Astrocyte (in vitro differentiated cells and primary cell): ENCODE measurements around the gene KNSTRN. TPM values are rescaled to one million over a fixed set of nuclear protein-coding genes. Genes with fewer than 3 reads are reported as not detected.

Source experiments
- DNase-seq: peaks from one replicate; pipeline ENCODE4 v3.0.0-alpha.2; 2010; ENCODE audit warnings: low read depth
- FAIRE-seq: peaks from 2 replicates; lab custom pipeline; 2011; peaks lifted over from hg19 to GRCh38; lab: Jason Lieb, UNC
- H2AFZ ChIP-seq: 2 replicates; pipeline ENCODE4 v1.6.0; 2012; ENCODE audit warnings: low read depth, low read length, inconsistent platforms
- H3K27ac ChIP-seq: 2 replicates; pipeline ENCODE4 v1.5.1; 2011; ENCODE audit warnings: low read depth, low read length, inconsistent platforms
- H3K27me3 ChIP-seq: 2 replicates; pipeline ENCODE4 v1.6.0; 2011; ENCODE audit warnings: low read length, inconsistent platforms; ENCODE audit not compliant: insufficient read depth
- H3K36me3 ChIP-seq: 2 replicates; pipeline ENCODE4 v1.5.1; 2011; ENCODE audit warnings: low read length, inconsistent platforms; ENCODE audit not compliant: insufficient read depth
- H3K4me1 ChIP-seq: 2 replicates; pipeline ENCODE4 v1.5.1; 2011; ENCODE audit warnings: low read length, inconsistent platforms; ENCODE audit not compliant: insufficient read depth
- H3K4me2 ChIP-seq: 2 replicates; pipeline ENCODE4 v1.6.0; 2012; ENCODE audit warnings: low read length, inconsistent platforms
- H3K4me3 ChIP-seq: 2 replicates; pipeline ENCODE4 v1.5.1; 2011; ENCODE audit warnings: low read depth, mild to moderate bottlenecking, low read length, inconsistent platforms; ENCODE audit not compliant: insufficient read depth
- H3K79me2 ChIP-seq: 2 replicates; pipeline ENCODE4 v1.6.0; 2012; ENCODE audit warnings: mild to moderate bottlenecking, low read length, inconsistent platforms; ENCODE audit not compliant: insufficient read depth
- H3K9ac ChIP-seq: 2 replicates; pipeline ENCODE4 v1.6.0; 2012; ENCODE audit warnings: mild to moderate bottlenecking, low read length, inconsistent platforms
- H3K9me3 ChIP-seq: 2 replicates; pipeline ENCODE4 v1.5.1; 2012; ENCODE audit warnings: low read depth, mild to moderate bottlenecking, low read length, inconsistent platforms; ENCODE audit not compliant: insufficient read depth
- H4K20me1 ChIP-seq: 2 replicates; pipeline ENCODE4 v1.6.0; 2012; ENCODE audit warnings: low read length, inconsistent platforms; ENCODE audit not compliant: insufficient read depth
- H3K27ac Mint-ChIP-seq: one replicate; pipeline ENCODE4 v1.8.0; 2021; ENCODE audit warnings: mild to moderate bottlenecking, mixed read lengths; ENCODE audit not compliant: unreplicated experiment
- H3K27me3 Mint-ChIP-seq: one replicate; pipeline ENCODE4 v1.8.0; 2021; ENCODE audit warnings: low read depth, mixed read lengths; ENCODE audit not compliant: unreplicated experiment
- H3K36me3 Mint-ChIP-seq: one replicate; pipeline ENCODE4 v1.8.0; 2021; ENCODE audit warnings: low read depth, mixed read lengths; ENCODE audit not compliant: unreplicated experiment
- H3K4me1 Mint-ChIP-seq: one replicate; pipeline ENCODE4 v1.8.0; 2021; ENCODE audit warnings: low read depth, mixed read lengths; ENCODE audit not compliant: unreplicated experiment
- H3K4me3 Mint-ChIP-seq: one replicate; pipeline ENCODE4 v1.8.0; 2021; ENCODE audit warnings: mild to moderate bottlenecking, moderate library complexity, mixed read lengths; ENCODE audit not compliant: unreplicated experiment
- H3K9me3 Mint-ChIP-seq: one replicate; pipeline ENCODE4 v1.8.0; 2021; ENCODE audit warnings: mild to moderate bottlenecking, mixed read lengths; ENCODE audit not compliant: unreplicated experiment
- CTCF ChIP-seq: IDR thresholded peaks from 2 replicates; pipeline ENCODE4 v1.5.1; 2011; ENCODE audit warnings: low read depth, mild to moderate bottlenecking, inconsistent platforms, low read length, moderate library complexity; ENCODE audit not compliant: insufficient read depth
- EZH2 ChIP-seq: IDR thresholded peaks from 2 replicates; pipeline ENCODE4 v1.6.1; 2012; ENCODE audit warnings: mild to moderate bottlenecking, low read length, inconsistent platforms; ENCODE audit not compliant: insufficient read depth
- total RNA-seq: library from RNA; stranded (reverse); gene quantifications from 2 replicates; pipeline ENCODE4 v1.2.1, GENCODE V29; 2021

Gene KNSTRN
- total RNA-seq, 1 donor from 2014 or later, result 37.8 TPM

DNA sequence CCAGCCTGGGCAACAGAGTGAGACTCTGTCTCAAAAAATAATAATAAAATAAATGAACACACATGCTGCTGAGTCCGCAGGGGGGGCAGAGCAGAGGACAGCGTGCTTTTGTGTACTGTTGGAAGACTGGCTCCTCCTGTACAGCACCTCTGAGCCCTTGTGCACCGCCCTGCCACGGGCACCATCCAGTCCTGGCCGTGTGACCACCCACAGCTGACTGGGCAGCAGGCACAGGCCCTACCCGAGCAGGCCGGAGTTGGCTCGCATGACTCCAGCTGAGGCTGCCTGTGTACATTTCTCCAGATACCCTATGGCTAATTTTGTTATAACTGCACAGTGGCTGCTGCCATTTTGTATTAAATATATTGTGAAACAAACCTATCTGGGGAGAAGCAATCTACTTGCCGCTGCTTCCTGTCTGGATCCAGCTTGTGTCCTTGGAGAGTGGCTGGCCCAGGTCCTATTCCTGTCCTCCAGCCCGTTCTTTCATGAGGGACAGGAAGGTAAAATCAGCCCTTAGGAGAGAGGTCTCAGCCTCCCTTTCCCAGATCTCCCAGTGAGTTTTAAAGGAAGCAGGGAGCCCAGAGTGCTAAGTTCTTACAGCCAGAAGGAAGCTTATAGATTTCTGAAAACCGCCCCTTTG lies 37.7 kb downstream of the KNSTRN start:
- no peak overlapping the region for H2AFZ ChIP-seq
- no peaks in the 10 kb centered on the region for H3K79me2 ChIP-seq
- no peak overlapping the region for H3K4me3 ChIP-seq
- DNase-seq, result no peak
- no peak overlapping the region for H3K9ac ChIP-seq
- peaks cover 8% of the 10 kb centered on the region for H3K36me3 ChIP-seq
- H3K27me3 Mint-ChIP-seq, result peaks cover 7% of the 10 kb centered on the region
- no peaks in the 10 kb centered on the region for H4K20me1 ChIP-seq
- no peaks in the 10 kb centered on the region for H3K9me3 ChIP-seq
- H3K4me1 Mint-ChIP-seq, result no peaks in the 10 kb centered on the region
- TF ChIP-seq EZH2, result no peak
- TF ChIP-seq CTCF, result no peak
- H3K9me3 Mint-ChIP-seq, result no peaks in the 10 kb centered on the region
- no peak overlapping the region for H3K4me2 ChIP-seq
- no peak overlapping the region for H3K27ac ChIP-seq
- no peaks in the 10 kb centered on the region for H3K4me1 ChIP-seq
- no peaks in the 10 kb centered on the region for H3K27me3 ChIP-seq
- no peak overlapping the region for H3K27ac Mint-ChIP-seq
- no peak for FAIRE-seq
- H3K36me3 Mint-ChIP-seq, result peaks cover 2% of the 10 kb centered on the region
- no peak overlapping the region for H3K4me3 Mint-ChIP-seq

DNA sequence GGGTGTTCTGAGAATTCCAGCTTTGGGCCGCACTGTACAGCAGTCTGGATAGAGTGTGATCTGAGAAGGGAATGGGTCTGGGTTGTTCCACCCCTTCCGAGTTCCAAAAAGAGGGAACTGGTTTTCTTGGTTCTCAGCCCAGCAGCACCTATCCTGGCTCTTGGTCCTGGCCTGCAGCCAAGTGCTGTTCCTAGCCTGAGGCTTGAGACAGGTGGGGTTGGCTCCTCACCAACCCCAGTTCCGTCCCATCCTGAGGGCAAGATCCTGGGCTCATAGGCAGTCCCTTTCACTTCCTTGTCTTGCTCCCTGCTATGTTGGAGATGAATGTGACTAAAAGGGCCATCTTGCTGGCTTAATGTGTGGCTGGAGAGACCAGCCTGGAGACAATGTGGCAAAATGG lies 38.3 kb downstream of the KNSTRN start:
- Histone ChIP-seq H3K36me3 (peaks cover 3% of the 10 kb centered on the region), H3K79me2 (no peaks in the 10 kb centered on the region), H3K27ac (no peak overlapping the region), H3K4me3 (no peak overlapping the region), H3K9ac (no peak overlapping the region), H3K9me3 (no peaks in the 10 kb centered on the region), H3K27me3 (no peaks in the 10 kb centered on the region), H3K4me2 (no peak overlapping the region), H4K20me1 (no peaks in the 10 kb centered on the region), H3K4me1 (no peaks in the 10 kb centered on the region), H2AFZ (no peak overlapping the region)
- Mint-ChIP-seq H3K4me1 (no peaks in the 10 kb centered on the region), H3K27ac (no peak overlapping the region), H3K27me3 (peaks cover 7% of the 10 kb centered on the region), H3K4me3 (no peak overlapping the region), H3K9me3 (no peaks in the 10 kb centered on the region), H3K36me3 (peaks cover 3% of the 10 kb centered on the region)
- no peak for TF ChIP-seq EZH2
- TF ChIP-seq CTCF, result no peak
- FAIRE-seq (no peak), DNase-seq (no peak)
